WTC11 (cell line): ENCODE measurements around the gene CHRNA1. TPM values are rescaled to one million over a fixed set of nuclear protein-coding genes. Genes with fewer than 3 reads are reported as not detected.

Experiments
- ATAC-seq: fragments of 200-7000 bp; cut with Tn5 transposase; 2 replicates; pipeline ENCODE4 v1.10.0; 2021; ENCODE audit warnings: mild to moderate bottlenecking, moderate library complexity
- CTCF ChIA-PET: fragments of 300-600 bp; sonication (Branson Sonifier 250); formaldehyde crosslinking; loops from one replicate; lab custom pipeline; 2021; ENCODE audit warnings: antibody characterized with exemption; lab: Charles Lee
- POLR2A ChIA-PET: fragments of 350-600 bp; sonication (Branson Sonifier 250); formaldehyde crosslinking; loops from one replicate; lab custom pipeline; 2021; ENCODE audit warnings: antibody characterized with exemption; lab: Charles Lee
- DNase-seq: peaks from one replicate; pipeline ENCODE4 v3.0.0; 2021; ENCODE audit warnings: low spot score
- H3K27ac Mint-ChIP-seq: 2 replicates; pipeline ENCODE4 v1.8.0; 2021; ENCODE audit warnings: mixed read lengths
- H3K27me3 Mint-ChIP-seq: 2 replicates; pipeline ENCODE4 v1.8.0; 2021; ENCODE audit warnings: low read depth, mild to moderate bottlenecking, moderate library complexity, mixed read lengths
- H3K36me3 Mint-ChIP-seq: 2 replicates; pipeline ENCODE4 v1.8.0; 2021; ENCODE audit warnings: mixed read lengths
- H3K4me1 Mint-ChIP-seq: 2 replicates; pipeline ENCODE4 v1.8.0; 2022; ENCODE audit warnings: mixed read lengths
- H3K4me3 Mint-ChIP-seq: 2 replicates; pipeline ENCODE4 v1.8.0; 2021; ENCODE audit warnings: mild to moderate bottlenecking, moderate library complexity, mixed read lengths
- H3K9me3 Mint-ChIP-seq: 2 replicates; pipeline ENCODE4 v1.8.0; 2021; ENCODE audit warnings: mixed read lengths
- ATF1 ChIP-seq: sonication (generic); formaldehyde crosslinking; IDR thresholded peaks from 2 replicates; pipeline ENCODE4 v1.8.1; 2023; ENCODE audit warnings: mild to moderate bottlenecking, moderate library complexity, missing genetic modification reagents
- CBFB ChIP-seq: sonication (generic); formaldehyde crosslinking; IDR thresholded peaks from 2 replicates; pipeline ENCODE4 v1.8.1; 2022; ENCODE audit warnings: mild to moderate bottlenecking, low read depth, missing genetic modification reagents
- CDX4 ChIP-seq: fragments of 250-450 bp; sonication (Bioruptor Pico); IDR thresholded peaks from 2 replicates; pipeline ENCODE4 v1.9.0; 2021; ENCODE audit warnings: moderate library complexity, mild to moderate bottlenecking, inconsistent platforms, borderline replicate concordance
- CTCF ChIP-seq: fragments of 200-600 bp; IDR thresholded peaks from 2 replicates; pipeline ENCODE4 v1.8.0; 2022; ENCODE audit warnings: antibody characterized with exemption
- EMX1 ChIP-seq: fragments of 250-450 bp; sonication (Bioruptor Pico); IDR thresholded peaks from 2 replicates; pipeline ENCODE4 v1.8.0; 2021; ENCODE audit warnings: mild to moderate bottlenecking
- ETV6 ChIP-seq: sonication (generic); formaldehyde crosslinking; IDR thresholded peaks from 2 replicates; pipeline ENCODE4 v1.8.1; 2022; ENCODE audit warnings: mild to moderate bottlenecking, missing genetic modification reagents
- FOXJ3 ChIP-seq: sonication (generic); formaldehyde crosslinking; IDR thresholded peaks from 2 replicates; pipeline ENCODE4 v1.9.0; 2021; ENCODE audit warnings: missing genetic modification reagents, mild to moderate bottlenecking, borderline replicate concordance
- IRF1 ChIP-seq: sonication (generic); formaldehyde crosslinking; IDR thresholded peaks from 2 replicates; pipeline ENCODE4 v1.8.0; 2023; ENCODE audit warnings: missing genetic modification reagents
- NFATC4 ChIP-seq: fragments of 250-450 bp; sonication (Bioruptor Pico); IDR thresholded peaks from 2 replicates; pipeline ENCODE4 v1.9.0; 2021; ENCODE audit warnings: mild to moderate bottlenecking
- NFE2L1 ChIP-seq: sonication (generic); formaldehyde crosslinking; IDR thresholded peaks from 2 replicates; pipeline ENCODE4 v1.8.1; 2023; ENCODE audit warnings: missing genetic modification reagents
- PRRX2 ChIP-seq: fragments of 250-450 bp; sonication (Bioruptor Pico); IDR thresholded peaks from 2 replicates; pipeline ENCODE4 v1.8.0; 2021; ENCODE audit warnings: mild to moderate bottlenecking
- RELA ChIP-seq: sonication (generic); formaldehyde crosslinking; IDR thresholded peaks from 2 replicates; pipeline ENCODE4 v1.8.1; 2022; ENCODE audit warnings: missing genetic modification reagents, mild to moderate bottlenecking, borderline replicate concordance
- RORB ChIP-seq: fragments of 250-450 bp; sonication (Bioruptor Pico); IDR thresholded peaks from 2 replicates; pipeline ENCODE4 v1.9.0; 2021; ENCODE audit warnings: mild to moderate bottlenecking
- SMAD4 ChIP-seq: sonication (generic); formaldehyde crosslinking; IDR thresholded peaks from 2 replicates; pipeline ENCODE4 v1.8.0; 2022; ENCODE audit warnings: mild to moderate bottlenecking, missing genetic modification reagents
- TEAD4 ChIP-seq: sonication (generic); formaldehyde crosslinking; IDR thresholded peaks from 2 replicates; pipeline ENCODE4 v1.8.0; 2022; ENCODE audit warnings: mild to moderate bottlenecking, missing genetic modification reagents
- ZNF396 ChIP-seq: fragments of 250-450 bp; sonication (Bioruptor Pico); IDR thresholded peaks from 2 replicates; pipeline ENCODE4 v1.8.0; 2021; ENCODE audit warnings: mild to moderate bottlenecking, moderate library complexity, borderline replicate concordance
- ZNF423 ChIP-seq: fragments of 250-450 bp; sonication (Bioruptor Pico); IDR thresholded peaks from 2 replicates; pipeline ENCODE4 v2.1.2; 2022; ENCODE audit warnings: mild to moderate bottlenecking, moderate library complexity
- ZNF671 ChIP-seq: fragments of 250-450 bp; sonication (Bioruptor Pico); IDR thresholded peaks from 2 replicates; pipeline ENCODE4 v1.8.0; 2021; ENCODE audit warnings: mild to moderate bottlenecking
- total RNA-seq: library from RNA; stranded (reverse); gene quantifications from 3 replicates; pipeline ENCODE4 v1.2.3, GENCODE V29; 2021
- TF ChIP-seq, protein P1 (sequence below): sonication (generic); formaldehyde crosslinking; IDR thresholded peaks from 2 replicates; pipeline ENCODE4 v1.8.1; 2022; ENCODE audit warnings: low read depth, missing genetic modification reagents, borderline replicate concordance
- TF ChIP-seq, protein P2 (sequence below): sonication (generic); formaldehyde crosslinking; IDR thresholded peaks from 2 replicates; pipeline ENCODE4 v1.8.1; 2022; ENCODE audit warnings: missing genetic modification reagents, borderline replicate concordance

The CHRNA1 gene
- total RNA-seq, 1 experiment from 2014 or later: not detected

- no peak for TF ChIP-seq CTCF
- TF ChIP-seq FOXJ3 (CRISPR knock-in tag): no peak
- TF ChIP-seq, protein P1, sequence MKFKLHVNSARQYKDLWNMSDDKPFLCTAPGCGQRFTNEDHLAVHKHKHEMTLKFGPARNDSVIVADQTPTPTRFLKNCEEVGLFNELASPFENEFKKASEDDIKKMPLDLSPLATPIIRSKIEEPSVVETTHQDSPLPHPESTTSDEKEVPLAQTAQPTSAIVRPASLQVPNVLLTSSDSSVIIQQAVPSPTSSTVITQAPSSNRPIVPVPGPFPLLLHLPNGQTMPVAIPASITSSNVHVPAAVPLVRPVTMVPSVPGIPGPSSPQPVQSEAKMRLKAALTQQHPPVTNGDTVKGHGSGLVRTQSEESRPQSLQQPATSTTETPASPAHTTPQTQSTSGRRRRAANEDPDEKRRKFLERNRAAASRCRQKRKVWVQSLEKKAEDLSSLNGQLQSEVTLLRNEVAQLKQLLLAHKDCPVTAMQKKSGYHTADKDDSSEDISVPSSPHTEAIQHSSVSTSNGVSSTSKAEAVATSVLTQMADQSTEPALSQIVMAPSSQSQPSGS (CRISPR knock-in tag): no peak
- no peak for TF ChIP-seq SMAD4 (CRISPR knock-in tag)
- TF ChIP-seq, protein P2, sequence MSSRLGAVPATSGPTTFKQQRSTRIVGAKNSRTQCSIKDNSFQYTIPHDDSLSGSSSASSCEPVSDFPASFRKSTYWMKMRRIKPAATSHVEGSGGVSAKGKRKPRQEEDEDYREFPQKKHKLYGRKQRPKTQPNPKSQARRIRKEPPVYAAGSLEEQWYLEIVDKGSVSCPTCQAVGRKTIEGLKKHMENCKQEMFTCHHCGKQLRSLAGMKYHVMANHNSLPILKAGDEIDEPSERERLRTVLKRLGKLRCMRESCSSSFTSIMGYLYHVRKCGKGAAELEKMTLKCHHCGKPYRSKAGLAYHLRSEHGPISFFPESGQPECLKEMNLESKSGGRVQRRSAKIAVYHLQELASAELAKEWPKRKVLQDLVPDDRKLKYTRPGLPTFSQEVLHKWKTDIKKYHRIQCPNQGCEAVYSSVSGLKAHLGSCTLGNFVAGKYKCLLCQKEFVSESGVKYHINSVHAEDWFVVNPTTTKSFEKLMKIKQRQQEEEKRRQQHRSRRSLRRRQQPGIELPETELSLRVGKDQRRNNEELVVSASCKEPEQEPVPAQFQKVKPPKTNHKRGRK: no peak
- TF ChIP-seq IRF1: no peak
- no peak for TF ChIP-seq ETV6
- no peak for TF ChIP-seq ZNF396 (CRISPR knock-in tag)
- DNase-seq (no peak), ATAC-seq (no peak)
- Mint-ChIP-seq H3K36me3 (no peaks in the 10 kb centered on the region), H3K4me1 (peaks cover 62% of the 10 kb centered on the region), H3K4me3 (no peak overlapping the region), H3K27ac (no peak overlapping the region), H3K27me3 (no peaks in the 10 kb centered on the region; the same call in none of the 2 replicates), H3K9me3 (0 out of 2 replicates have a peak, but pooled peaks cover under 1% of the 10 kb centered on the region)
- ChIA-PET POLR2A (no interaction called here), CTCF (interaction anchor here (0.9 to 1.3 kb wide), 2 partner anchors 9 to 13 kb away, joined by 4 to 7 read pairs; no protein-coding TSS in a partner anchor)
Observed at GRCh38 chr2:174784909-174785308, 20.6 kb upstream of the CHRNA1 start.

DNA sequence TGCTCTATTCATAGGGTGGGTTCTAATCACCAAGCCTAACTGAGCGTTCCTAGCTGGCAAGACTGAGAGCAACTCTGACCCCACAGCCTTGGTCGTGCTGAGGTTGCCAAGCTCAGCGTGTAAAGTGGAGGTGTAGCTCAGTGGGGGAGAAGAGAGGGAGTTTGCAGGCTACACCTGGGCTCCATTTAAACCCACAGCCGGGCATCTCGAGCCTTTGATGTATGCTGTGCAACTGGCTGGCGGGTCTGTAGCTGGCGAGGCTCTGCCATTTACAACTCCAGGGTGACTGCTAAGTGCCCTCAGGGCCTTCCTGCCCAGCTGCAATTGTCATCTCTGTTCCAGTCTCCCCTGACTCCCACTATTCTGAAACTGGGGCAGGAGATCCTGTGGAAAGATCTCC lies 20.0 kb upstream of the CHRNA1 start:
- Mint-ChIP-seq H3K27ac (no peak overlapping the region), H3K36me3 (no peaks in the 10 kb centered on the region), H3K27me3 (no peaks in the 10 kb centered on the region; the same call in none of the 2 replicates), H3K4me1 (peaks cover 66% of the 10 kb centered on the region), H3K4me3 (no peak overlapping the region), H3K9me3 (no peaks in the 10 kb centered on the region)
- no peak for ATAC-seq
- no peak for DNase-seq
- CTCF ChIA-PET: interaction anchor here (0.9 to 1.3 kb wide), 2 partner anchors 8 to 12 kb away, joined by 4 to 7 read pairs; no protein-coding TSS in a partner anchor
- POLR2A ChIA-PET: no interaction called here
- no peak for TF ChIP-seq ZNF671 (CRISPR knock-in tag)
- TF ChIP-seq RELA (CRISPR knock-in tag): no peak
- no peak for TF ChIP-seq ZNF423 (CRISPR knock-in tag)
- TF ChIP-seq PRRX2: no peak

GRCh38 chr2:174781996-174782395 lies 17.7 kb upstream of the CHRNA1 start:
- H3K4me1 Mint-ChIP-seq: peaks cover 66% of the 10 kb centered on the region
- DNase-seq (no peak), ATAC-seq (no peak)
- no peak overlapping the region for H3K4me3 Mint-ChIP-seq
- CTCF ChIA-PET: interaction anchor here (0.6 to 1.7 kb wide), 5 partner anchors 11 to 118 kb away, joined by 3 to 10 read pairs (median 4); no protein-coding TSS in a partner anchor
- H3K27me3 Mint-ChIP-seq: no peaks in the 10 kb centered on the region; the same call in none of the 2 replicates
- no peaks in the 10 kb centered on the region for H3K9me3 Mint-ChIP-seq
- H3K27ac Mint-ChIP-seq: no peak overlapping the region
- no peaks in the 10 kb centered on the region for H3K36me3 Mint-ChIP-seq
- POLR2A ChIA-PET: no interaction called here
- TF ChIP-seq CTCF: no peak
- no peak for TF ChIP-seq CBFB (CRISPR knock-in tag)
- no peak for TF ChIP-seq TEAD4 (CRISPR knock-in tag)
- no peak for TF ChIP-seq CDX4 (CRISPR knock-in tag)
- no peak for TF ChIP-seq ATF1
- no peak for TF ChIP-seq EMX1 (CRISPR knock-in tag)
- TF ChIP-seq NFATC4: no peak
- no peak for TF ChIP-seq RORB (CRISPR knock-in tag)
- no peak for TF ChIP-seq NFE2L1 (CRISPR knock-in tag)
